Astrocyte (in vitro differentiated cells and primary cell): ENCODE data around the gene EVC2. TPM values are rescaled to one million over a fixed set of nuclear protein-coding genes. Genes with fewer than 3 reads are reported as not detected.
A peak's percentile ranks its signal among the peaks of the same experiment; 100 is the strongest.

Source experiments
- DNase-seq: peaks from one replicate; pipeline ENCODE4 v3.0.0-alpha.2; 2010; ENCODE audit warnings: low read depth
- FAIRE-seq: peaks from 2 replicates; lab custom pipeline; 2011; peaks lifted over from hg19 to GRCh38; lab: Jason Lieb, UNC
- H2AFZ ChIP-seq: 2 replicates; pipeline ENCODE4 v1.6.0; 2012; ENCODE audit warnings: low read depth, low read length, inconsistent platforms
- H3K27ac ChIP-seq: 2 replicates; pipeline ENCODE4 v1.5.1; 2011; ENCODE audit warnings: low read depth, low read length, inconsistent platforms
- H3K27me3 ChIP-seq: 2 replicates; pipeline ENCODE4 v1.6.0; 2011; ENCODE audit warnings: low read length, inconsistent platforms; ENCODE audit not compliant: insufficient read depth
- H3K36me3 ChIP-seq: 2 replicates; pipeline ENCODE4 v1.5.1; 2011; ENCODE audit warnings: low read length, inconsistent platforms; ENCODE audit not compliant: insufficient read depth
- H3K4me1 ChIP-seq: 2 replicates; pipeline ENCODE4 v1.5.1; 2011; ENCODE audit warnings: low read length, inconsistent platforms; ENCODE audit not compliant: insufficient read depth
- H3K4me2 ChIP-seq: 2 replicates; pipeline ENCODE4 v1.6.0; 2012; ENCODE audit warnings: low read length, inconsistent platforms
- H3K4me3 ChIP-seq: 2 replicates; pipeline ENCODE4 v1.5.1; 2011; ENCODE audit warnings: low read depth, mild to moderate bottlenecking, low read length, inconsistent platforms; ENCODE audit not compliant: insufficient read depth
- H3K79me2 ChIP-seq: 2 replicates; pipeline ENCODE4 v1.6.0; 2012; ENCODE audit warnings: mild to moderate bottlenecking, low read length, inconsistent platforms; ENCODE audit not compliant: insufficient read depth
- H3K9ac ChIP-seq: 2 replicates; pipeline ENCODE4 v1.6.0; 2012; ENCODE audit warnings: mild to moderate bottlenecking, low read length, inconsistent platforms
- H3K9me3 ChIP-seq: 2 replicates; pipeline ENCODE4 v1.5.1; 2012; ENCODE audit warnings: low read depth, mild to moderate bottlenecking, low read length, inconsistent platforms; ENCODE audit not compliant: insufficient read depth
- H4K20me1 ChIP-seq: 2 replicates; pipeline ENCODE4 v1.6.0; 2012; ENCODE audit warnings: low read length, inconsistent platforms; ENCODE audit not compliant: insufficient read depth
- H3K27ac Mint-ChIP-seq: one replicate; pipeline ENCODE4 v1.8.0; 2021; ENCODE audit warnings: mild to moderate bottlenecking, mixed read lengths; ENCODE audit not compliant: unreplicated experiment
- H3K27me3 Mint-ChIP-seq: one replicate; pipeline ENCODE4 v1.8.0; 2021; ENCODE audit warnings: low read depth, mixed read lengths; ENCODE audit not compliant: unreplicated experiment
- H3K36me3 Mint-ChIP-seq: one replicate; pipeline ENCODE4 v1.8.0; 2021; ENCODE audit warnings: low read depth, mixed read lengths; ENCODE audit not compliant: unreplicated experiment
- H3K4me1 Mint-ChIP-seq: one replicate; pipeline ENCODE4 v1.8.0; 2021; ENCODE audit warnings: low read depth, mixed read lengths; ENCODE audit not compliant: unreplicated experiment
- H3K4me3 Mint-ChIP-seq: one replicate; pipeline ENCODE4 v1.8.0; 2021; ENCODE audit warnings: mild to moderate bottlenecking, moderate library complexity, mixed read lengths; ENCODE audit not compliant: unreplicated experiment
- H3K9me3 Mint-ChIP-seq: one replicate; pipeline ENCODE4 v1.8.0; 2021; ENCODE audit warnings: mild to moderate bottlenecking, mixed read lengths; ENCODE audit not compliant: unreplicated experiment
- EZH2 ChIP-seq: IDR thresholded peaks from 2 replicates; pipeline ENCODE4 v1.6.1; 2012; ENCODE audit warnings: mild to moderate bottlenecking, low read length, inconsistent platforms; ENCODE audit not compliant: insufficient read depth
- total RNA-seq: library from RNA; stranded (reverse); gene quantifications from 2 replicates; pipeline ENCODE4 v1.2.1, GENCODE V29; 2021
- TF ChIP-seq, protein P1 (sequence below): IDR thresholded peaks from 2 replicates; pipeline ENCODE4 v1.5.1; 2011; ENCODE audit warnings: low read depth, mild to moderate bottlenecking, inconsistent platforms, low read length, moderate library complexity; ENCODE audit not compliant: insufficient read depth

EVC2 gene
- total RNA-seq, 1 donor from 2014 or later = 3.3 TPM

DNA sequence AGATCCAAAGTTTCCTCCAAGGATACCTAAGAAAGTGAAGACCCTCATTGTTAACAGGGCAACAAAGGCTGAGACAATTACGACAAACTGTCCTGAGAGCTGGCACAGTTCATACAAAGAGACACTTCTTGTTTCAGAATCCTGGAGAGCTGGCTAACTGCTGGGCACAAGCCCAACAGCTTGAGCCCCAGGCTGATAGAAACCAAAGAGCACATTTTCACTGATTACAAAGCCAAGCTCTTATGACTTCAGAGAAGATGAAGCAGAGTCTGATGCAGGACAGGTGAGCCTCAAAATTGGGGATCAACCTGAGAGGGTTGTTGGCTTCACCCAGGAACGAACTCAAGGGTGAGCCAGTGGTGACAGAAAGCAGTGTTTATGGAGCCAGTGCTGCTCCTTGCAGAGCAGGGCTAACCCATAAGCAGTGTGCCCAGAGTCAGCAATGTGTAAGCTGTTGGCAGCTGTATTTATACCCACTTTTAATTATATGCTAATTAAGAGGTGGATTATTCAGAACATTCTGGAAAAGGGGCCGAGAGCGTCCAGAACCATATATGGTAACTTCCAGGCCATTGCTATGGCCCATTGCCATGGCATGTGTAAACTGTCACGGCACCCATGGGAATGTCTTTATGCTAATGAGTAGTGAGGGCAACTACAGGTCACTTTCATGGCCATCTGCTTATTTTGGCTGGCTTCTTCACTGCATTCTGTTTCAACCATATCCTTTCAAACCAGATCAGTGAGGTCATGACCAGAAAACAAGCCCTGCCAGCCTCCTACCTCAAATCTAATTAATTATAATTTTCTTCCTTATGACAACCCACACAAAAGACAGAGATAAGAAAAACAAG is 183.7 kb downstream of the EVC2 start:
- no peak overlapping the region for H3K4me2 ChIP-seq
- H4K20me1 ChIP-seq = no peaks in the 10 kb centered on the region
- no peaks in the 10 kb centered on the region for H3K9me3 ChIP-seq
- H2AFZ ChIP-seq = no peak overlapping the region
- H3K27me3 Mint-ChIP-seq = no peaks in the 10 kb centered on the region
- no peaks in the 10 kb centered on the region for H3K27me3 ChIP-seq
- H3K9me3 Mint-ChIP-seq = peaks cover 4% of the 10 kb centered on the region
- H3K4me3 ChIP-seq = no peak overlapping the region
- no peak overlapping the region for H3K27ac Mint-ChIP-seq
- H3K4me1 Mint-ChIP-seq = no peaks in the 10 kb centered on the region
- no peak overlapping the region for H3K9ac ChIP-seq
- peaks cover 8% of the 10 kb centered on the region for H3K4me1 ChIP-seq
- H3K79me2 ChIP-seq = no peaks in the 10 kb centered on the region
- H3K36me3 ChIP-seq = no peaks in the 10 kb centered on the region
- DNase-seq (peak; percentile 86), FAIRE-seq (no peak)
- H3K4me3 Mint-ChIP-seq = no peak overlapping the region
- peaks cover 2% of the 10 kb centered on the region for H3K36me3 Mint-ChIP-seq
- H3K27ac ChIP-seq = no peak overlapping the region
- TF ChIP-seq, protein P1, sequence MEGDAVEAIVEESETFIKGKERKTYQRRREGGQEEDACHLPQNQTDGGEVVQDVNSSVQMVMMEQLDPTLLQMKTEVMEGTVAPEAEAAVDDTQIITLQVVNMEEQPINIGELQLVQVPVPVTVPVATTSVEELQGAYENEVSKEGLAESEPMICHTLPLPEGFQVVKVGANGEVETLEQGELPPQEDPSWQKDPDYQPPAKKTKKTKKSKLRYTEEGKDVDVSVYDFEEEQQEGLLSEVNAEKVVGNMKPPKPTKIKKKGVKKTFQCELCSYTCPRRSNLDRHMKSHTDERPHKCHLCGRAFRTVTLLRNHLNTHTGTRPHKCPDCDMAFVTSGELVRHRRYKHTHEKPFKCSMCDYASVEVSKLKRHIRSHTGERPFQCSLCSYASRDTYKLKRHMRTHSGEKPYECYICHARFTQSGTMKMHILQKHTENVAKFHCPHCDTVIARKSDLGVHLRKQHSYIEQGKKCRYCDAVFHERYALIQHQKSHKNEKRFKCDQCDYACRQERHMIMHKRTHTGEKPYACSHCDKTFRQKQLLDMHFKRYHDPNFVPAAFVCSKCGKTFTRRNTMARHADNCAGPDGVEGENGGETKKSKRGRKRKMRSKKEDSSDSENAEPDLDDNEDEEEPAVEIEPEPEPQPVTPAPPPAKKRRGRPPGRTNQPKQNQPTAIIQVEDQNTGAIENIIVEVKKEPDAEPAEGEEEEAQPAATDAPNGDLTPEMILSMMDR = no peak
- no peak for TF ChIP-seq EZH2

DNA sequence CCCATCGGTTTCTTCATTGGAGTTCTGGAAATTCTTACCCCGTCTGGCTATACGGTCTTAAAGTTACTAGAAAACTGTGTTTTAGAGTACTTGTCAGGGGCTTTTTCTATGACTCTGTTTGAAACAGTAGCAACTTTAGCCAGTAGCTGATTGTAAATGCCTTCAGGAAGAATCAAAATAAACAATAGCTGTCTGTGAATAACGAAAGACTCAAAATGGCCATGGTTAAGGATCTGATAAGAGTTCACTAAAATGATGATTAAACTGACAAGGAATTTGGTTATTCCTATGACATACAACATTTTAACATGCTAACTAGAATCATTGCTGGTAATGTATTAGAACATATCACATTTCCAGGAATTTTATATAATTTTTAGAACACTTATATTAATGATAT is 191.0 kb downstream of the EVC2 start:
- no peak overlapping the region for H2AFZ ChIP-seq
- no peaks in the 10 kb centered on the region for H3K27me3 ChIP-seq
- H3K79me2 ChIP-seq = no peaks in the 10 kb centered on the region
- no peak for DNase-seq
- no peaks in the 10 kb centered on the region for H4K20me1 ChIP-seq
- no peaks in the 10 kb centered on the region for H3K36me3 ChIP-seq
- no peak overlapping the region for H3K27ac Mint-ChIP-seq
- no peak for FAIRE-seq
- H3K9ac ChIP-seq = no peak overlapping the region
- no peak overlapping the region for H3K27ac ChIP-seq
- H3K36me3 Mint-ChIP-seq = peaks cover 5% of the 10 kb centered on the region
- no peak overlapping the region for H3K4me3 ChIP-seq
- H3K4me1 ChIP-seq = no peaks in the 10 kb centered on the region
- H3K4me2 ChIP-seq = no peak overlapping the region
- H3K9me3 ChIP-seq = no peaks in the 10 kb centered on the region
- H3K4me3 Mint-ChIP-seq = no peak overlapping the region
- TF ChIP-seq, protein P1 = no peak
- no peak for TF ChIP-seq EZH2
- H3K4me1 Mint-ChIP-seq = no peaks in the 10 kb centered on the region
- no peaks in the 10 kb centered on the region for H3K27me3 Mint-ChIP-seq
- H3K9me3 Mint-ChIP-seq = peaks cover 15% of the 10 kb centered on the region

DNA sequence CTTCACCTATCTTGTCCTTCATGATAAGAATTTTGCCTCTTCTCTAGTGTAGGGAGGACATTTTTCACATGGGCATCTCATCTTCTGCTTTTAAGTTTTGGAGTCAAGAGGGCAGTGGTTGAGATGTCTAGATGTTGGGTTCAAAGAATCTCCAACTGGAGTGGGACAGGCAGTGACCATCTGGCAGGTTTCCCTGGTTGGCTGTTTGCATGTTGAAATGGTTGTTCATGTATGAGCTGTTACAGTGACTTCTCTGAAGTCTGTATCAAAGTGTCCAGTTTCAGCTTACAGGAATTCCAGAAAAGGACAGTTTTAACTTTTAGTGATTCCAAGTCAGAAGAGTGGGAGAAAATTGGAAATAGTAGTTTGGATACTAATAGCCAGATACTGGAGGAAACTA is 192.7 kb downstream of the EVC2 start:
- H2AFZ ChIP-seq = no peak overlapping the region

More for the DNA sequence above, 192.7 kb downstream of the EVC2 start:
- no peaks in the 10 kb centered on the region for H3K79me2 ChIP-seq
- no peak overlapping the region for H3K27ac ChIP-seq
- no peaks in the 10 kb centered on the region for H3K27me3 ChIP-seq
- H3K4me3 ChIP-seq = no peak overlapping the region
- no peak overlapping the region for H3K9ac ChIP-seq
- no peak overlapping the region for H3K4me2 ChIP-seq
- TF ChIP-seq, protein P1 = no peak
- no peak for TF ChIP-seq EZH2
- H3K27me3 Mint-ChIP-seq = no peaks in the 10 kb centered on the region
- no peaks in the 10 kb centered on the region for H4K20me1 ChIP-seq
- H3K4me1 ChIP-seq = no peaks in the 10 kb centered on the region
- no peaks in the 10 kb centered on the region for H3K36me3 ChIP-seq
- H3K9me3 ChIP-seq = no peaks in the 10 kb centered on the region
- no peak overlapping the region for H3K4me3 Mint-ChIP-seq
- peaks cover 5% of the 10 kb centered on the region for H3K36me3 Mint-ChIP-seq
- no peak overlapping the region for H3K27ac Mint-ChIP-seq
- no peaks in the 10 kb centered on the region for H3K4me1 Mint-ChIP-seq
- peaks cover 19% of the 10 kb centered on the region for H3K9me3 Mint-ChIP-seq
- DNase-seq = no peak
- FAIRE-seq = no peak
